Stomach (tissue), 9 donors: ENCODE results near the gene IGSF3. TPM values are rescaled to one million over a fixed set of nuclear protein-coding genes. Genes with fewer than 3 reads are reported as not detected.
A peak's percentile ranks its signal among the peaks of the same experiment; 100 is the strongest.
"Not testable (repeated sequence)": the region's sequence is repeated elsewhere in the genome, so short reads cannot be mapped to it uniquely, and the experiment has no call there.

Experiments used
- DNase-seq, 2 donors: peaks; one replicate each; pipeline versions ENCODE4 v3.0.0 to v3.0.0-alpha.2; 2013 to 2019
- H3K27ac ChIP-seq, 5 donors: fragments of 200-600 bp in 4 of 5; sonication (generic) in 4 of 5; one replicate each; pipeline ENCODE4 v1.5.1; 2013 to 2019; ENCODE audit warnings: mild to moderate bottlenecking in 1 of 5, moderate library complexity in 1 of 5
- H3K27me3 ChIP-seq, 3 donors: fragments of 200-600 bp; sonication (generic); one replicate each; pipeline ENCODE4 v1.5.1; 2017 to 2019; ENCODE audit warnings: mixed run types in 1 of 3
- H3K36me3 ChIP-seq, 4 donors: fragments of 200-600 bp; sonication (generic); 1 replicate in 3 of 4; 2 replicates in 1 of 4; pipeline ENCODE4 v1.5.1; 2016 to 2019
- H3K4me1 ChIP-seq, 4 donors: fragments of 200-600 bp; sonication (generic); one replicate each; pipeline ENCODE4 v1.5.1; 2016 to 2019
- H3K4me3 ChIP-seq, 4 donors: fragments of 200-600 bp; sonication (generic) in 3 of 4; one replicate each; pipeline ENCODE4 v1.5.1; 2016 to 2019; ENCODE audit warnings: mild to moderate bottlenecking in 1 of 4
- H3K9me3 ChIP-seq, 4 donors: fragments of 200-600 bp; sonication (generic); one replicate each; pipeline ENCODE4 v1.5.1; 2016 to 2019
- EP300 ChIP-seq: sonication (generic); formaldehyde crosslinking; IDR thresholded peaks from one replicate; pipeline ENCODE4 v1.6.1; 2017; ENCODE audit warnings: antibody characterized with exemption
- POLR2A ChIP-seq, 4 donors: fragments of 450-650 bp; IDR thresholded peaks; one replicate each; pipeline ENCODE4 v1.6.1; 2016; ENCODE audit warnings: antibody characterized with exemption in 4 of 4, control low read depth in 2 of 4, mild to moderate bottlenecking in 1 of 4, moderate library complexity in 1 of 4
- POLR2AphosphoS5 ChIP-seq, 3 donors: sonication (generic); formaldehyde crosslinking; IDR thresholded peaks; one replicate each; pipeline ENCODE4 v1.6.1; 2016; ENCODE audit warnings: antibody characterized with exemption in 3 of 3
- WGBS, 5 donors: extraction: QIAGEN DNeasy Blood & Tissue Kit in 3 of 5; methylation state at CpG; one replicate each; pipeline versions ENCODE4 v1.1.5 to v1.1.7; 2013 to 2018; 5-methylcytosine and 5-hydroxymethylcytosine counted together
- intact Hi-C: fragments of 100-400 bp; cut with DNase I; formaldehyde crosslinking; loops from one replicate; pipeline ENCODE4 v1.15.1; 2023; ENCODE audit warnings: low total_unique reads
- polyA plus RNA-seq, 3 donors: library from polyadenylated mRNA; stranded (reverse); fragments of 200-250 nt; gene quantifications; one replicate each; pipeline ENCODE4 v1.2.3, GENCODE V29; 2013
- total RNA-seq, 5 donors: library from RNA; depleted of rRNA; stranded (reverse); fragments of >200 nt; gene quantifications; one replicate each; pipeline versions ENCODE4 v1.1.0 to v1.2.3, GENCODE V29; 2014 to 2016
- TF ChIP-seq, protein P1 (sequence below), 7 experiments: fragments of 450-650 bp in 4 of 7; fragments of 200-600 bp in 3 of 7; sonication (generic) in 3 of 7; IDR thresholded peaks; one replicate each; pipeline ENCODE4 v1.5.1; 2016 to 2019; ENCODE audit warnings: antibody characterized with exemption in 7 of 7, control low read depth in 2 of 7, mild to moderate bottlenecking in 1 of 7
- donor health status: healthy with polysubstance abuse.
- donor health status: Bipolar disorder and iron deficiency.
- donor health status: healthy.

The IGSF3 gene
- total and polyA plus RNA-seq, 8 donors, result 1.7 to 31.6 (median 20.9) TPM

DNA sequence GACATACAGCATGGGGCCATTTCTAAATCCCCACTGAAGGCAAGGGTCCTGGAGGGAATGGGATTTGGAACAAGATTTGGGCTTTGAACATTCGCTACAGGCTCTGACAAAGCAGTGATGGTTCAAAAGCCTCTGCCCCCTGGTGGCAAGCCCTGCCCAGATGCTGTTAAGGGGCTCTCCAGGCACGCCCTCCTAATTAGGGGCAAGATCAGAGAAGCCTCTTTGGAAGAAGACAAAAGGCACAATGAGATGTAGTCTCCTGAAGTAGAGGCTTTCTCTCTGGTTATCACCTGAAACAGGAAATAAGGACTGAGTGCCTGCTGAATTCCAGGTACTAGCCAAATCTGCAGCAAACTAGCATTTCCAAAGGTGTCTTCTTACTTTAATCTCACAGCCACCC, 37.5 kb downstream of the IGSF3 start:
- peaks cover 7 to 38% (median 22%) of the 10 kb centered on the region in 4 donors for H3K4me1 ChIP-seq
- DNase-seq, H3K4me3 ChIP-seq, H3K36me3 ChIP-seq, H3K27me3 ChIP-seq, H3K9me3 ChIP-seq, intact Hi-C loops: not testable (repeated sequence)
- whole genome bisulfite sequencing, 5 donors, result 67 to 100% (median 74%) methylated on average over 2 of the region's 2 CpGs
- H3K27ac ChIP-seq, result peak overlapping the region in 2 of 5 donors; percentile 24 to 38

DNA sequence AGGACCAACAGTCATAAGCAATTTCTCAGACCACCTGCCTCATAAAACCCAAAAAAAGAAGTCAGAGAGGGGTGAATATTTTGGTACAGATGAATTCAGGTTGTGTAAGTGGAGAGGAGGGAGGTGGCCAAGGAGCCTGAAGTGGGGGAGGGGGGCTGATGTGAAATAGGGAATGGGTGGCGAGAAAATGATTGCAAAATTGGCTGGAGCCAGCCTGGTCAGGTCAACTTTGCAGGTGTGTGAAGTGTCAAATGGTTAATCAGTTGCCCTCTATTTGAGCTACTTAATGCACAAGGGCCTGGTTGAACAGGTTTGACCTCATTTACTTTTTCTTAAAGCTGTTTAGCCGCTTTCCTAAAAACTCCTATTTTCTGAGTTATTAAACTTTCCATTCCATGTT, 38.1 kb downstream of the IGSF3 start:
- H3K36me3 ChIP-seq, intact Hi-C loops, H3K4me3 ChIP-seq, H3K9me3 ChIP-seq, H3K27me3 ChIP-seq: not testable (repeated sequence)
- peak in 1 of 2 donors; percentile 38 for DNase-seq
- peaks cover 7 to 43% (median 23%) of the 10 kb centered on the region in 4 donors for H3K4me1 ChIP-seq
- peak overlapping the region in 1 of 5 donors; percentile 38 for H3K27ac ChIP-seq
- WGBS, 5 donors, result 39 to 63% (median 52%) methylated on average over 2 of the region's 2 CpGs

DNA sequence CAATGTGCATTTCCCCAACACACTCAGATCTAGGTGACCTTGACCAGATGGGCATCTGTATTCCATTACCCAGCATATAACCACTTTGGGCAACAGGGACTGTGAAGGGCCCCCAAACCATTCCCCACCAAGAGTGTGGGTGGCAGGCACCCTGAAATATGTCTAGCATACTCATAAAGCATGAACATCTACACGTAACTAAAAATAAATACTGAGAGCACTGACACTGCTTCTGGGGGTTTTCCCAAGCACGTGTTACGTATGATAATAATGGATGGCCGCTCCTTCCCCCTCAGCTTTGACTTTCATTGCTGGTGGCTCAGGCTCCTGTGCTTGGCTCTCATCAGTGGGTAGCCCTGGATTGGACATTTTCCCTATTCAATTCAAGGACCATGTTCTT, 39.1 kb downstream of the IGSF3 start:
- Histone ChIP-seq H3K36me3 (no peaks in the 10 kb centered on the region), H3K9me3 (no peaks in the 10 kb centered on the region), H3K27me3 (no peaks in the 10 kb centered on the region), H3K4me1 (peaks cover 7 to 43% (median 26%) of the 10 kb centered on the region in 4 donors), H3K4me3 (no peak overlapping the region), H3K27ac (no peak overlapping the region)
- WGBS, 5 donors, result 65 to 73% (median 69%) methylated on average over 4 of the region's 4 CpGs
- DNase-seq, result no peak
- intact Hi-C loops, result no loop called here
- TF ChIP-seq POLR2AphosphoS5 (IDR thresholded peaks at IDR 0.05), result no peak
- TF ChIP-seq EP300, result no peak
- TF ChIP-seq, protein P1, sequence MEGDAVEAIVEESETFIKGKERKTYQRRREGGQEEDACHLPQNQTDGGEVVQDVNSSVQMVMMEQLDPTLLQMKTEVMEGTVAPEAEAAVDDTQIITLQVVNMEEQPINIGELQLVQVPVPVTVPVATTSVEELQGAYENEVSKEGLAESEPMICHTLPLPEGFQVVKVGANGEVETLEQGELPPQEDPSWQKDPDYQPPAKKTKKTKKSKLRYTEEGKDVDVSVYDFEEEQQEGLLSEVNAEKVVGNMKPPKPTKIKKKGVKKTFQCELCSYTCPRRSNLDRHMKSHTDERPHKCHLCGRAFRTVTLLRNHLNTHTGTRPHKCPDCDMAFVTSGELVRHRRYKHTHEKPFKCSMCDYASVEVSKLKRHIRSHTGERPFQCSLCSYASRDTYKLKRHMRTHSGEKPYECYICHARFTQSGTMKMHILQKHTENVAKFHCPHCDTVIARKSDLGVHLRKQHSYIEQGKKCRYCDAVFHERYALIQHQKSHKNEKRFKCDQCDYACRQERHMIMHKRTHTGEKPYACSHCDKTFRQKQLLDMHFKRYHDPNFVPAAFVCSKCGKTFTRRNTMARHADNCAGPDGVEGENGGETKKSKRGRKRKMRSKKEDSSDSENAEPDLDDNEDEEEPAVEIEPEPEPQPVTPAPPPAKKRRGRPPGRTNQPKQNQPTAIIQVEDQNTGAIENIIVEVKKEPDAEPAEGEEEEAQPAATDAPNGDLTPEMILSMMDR (IDR thresholded peaks at IDR 0.05), result no peak
- no peak for TF ChIP-seq POLR2A (IDR thresholded peaks at IDR 0.05)

DNA sequence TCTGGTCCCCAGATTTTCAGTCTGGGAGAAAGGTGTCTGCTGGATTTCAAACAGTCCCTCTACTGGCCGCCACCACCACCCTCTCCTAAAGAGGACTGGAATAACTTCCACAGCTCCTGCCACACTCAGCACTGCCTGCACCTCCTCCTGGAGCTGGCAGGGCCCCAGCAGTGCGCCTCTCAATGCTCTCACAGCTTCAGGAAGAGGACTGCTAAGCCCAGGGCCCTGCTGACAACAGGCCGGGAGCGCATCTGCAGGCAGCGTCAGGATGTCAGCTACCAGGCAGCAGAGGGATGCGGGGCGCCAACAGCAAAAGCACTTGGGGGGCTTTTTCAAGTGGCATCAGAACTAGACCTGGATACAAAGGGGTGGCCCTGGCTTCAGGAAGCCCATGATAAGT, 40.2 kb downstream of the IGSF3 start:
- peak; percentile 68 to 70 for DNase-seq
- H3K36me3 ChIP-seq, H3K9me3 ChIP-seq, intact Hi-C loops, H3K4me3 ChIP-seq, H3K27me3 ChIP-seq: not testable (repeated sequence)
- Histone ChIP-seq H3K4me1 (peaks cover 0 to 39% (median 22%) of the 10 kb centered on the region in 4 donors), H3K27ac (peak overlapping the region; percentile 3 to 50 (median 29))
- WGBS, 5 donors, result 38 to 71% (median 51%) methylated on average over 7 of the region's 7 CpGs

DNA sequence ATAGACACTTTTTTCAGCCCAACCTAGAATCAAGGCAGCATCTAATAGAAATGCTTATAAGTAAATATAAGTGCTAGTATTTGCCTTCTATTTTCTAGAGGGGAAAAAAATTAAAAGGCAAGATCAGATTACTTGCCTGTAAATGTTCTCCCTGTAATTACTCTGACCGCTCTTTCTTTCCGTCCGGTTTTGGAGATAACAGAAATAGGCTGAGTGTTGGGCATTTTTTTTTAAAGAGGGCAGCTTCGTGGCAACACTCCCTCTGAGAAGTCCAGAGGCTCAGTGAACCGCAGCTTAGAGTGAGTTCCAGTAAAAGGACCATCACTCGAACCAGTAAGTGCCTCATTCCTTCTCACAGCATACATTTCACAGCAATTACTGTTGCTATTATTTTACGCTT, 40.6 kb downstream of the IGSF3 start:
- intact Hi-C loops, H3K4me3 ChIP-seq, H3K27me3 ChIP-seq, H3K9me3 ChIP-seq, DNase-seq, H3K36me3 ChIP-seq: not testable (repeated sequence)
- WGBS, 5 donors, result 25 to 65% (median 43%) methylated on average over 7 of the region's 7 CpGs
- Histone ChIP-seq H3K27ac (peak overlapping the region; percentile 3 to 50 (median 20)), H3K4me1 (peaks cover 0 to 35% (median 19%) of the 10 kb centered on the region in 4 donors)

DNA sequence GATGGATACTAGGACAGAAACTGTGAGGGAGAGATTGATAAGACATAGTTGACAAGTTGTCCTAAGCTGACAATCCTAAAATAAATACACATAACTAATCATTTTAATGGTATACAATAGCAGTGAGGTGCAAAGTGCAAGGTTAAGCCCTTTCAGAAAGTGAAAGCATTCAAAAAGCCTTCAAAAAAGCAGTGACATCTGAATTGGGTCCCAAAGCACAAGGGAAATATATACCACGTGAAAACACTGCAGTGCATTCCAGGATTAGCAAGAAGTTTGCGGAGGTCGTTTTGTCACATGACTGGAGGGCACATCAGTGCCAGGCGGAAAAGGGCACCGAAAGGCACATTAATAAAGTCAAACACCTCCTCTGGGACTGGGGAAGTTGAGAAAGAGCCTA, 42.4 kb downstream of the IGSF3 start:
- Histone ChIP-seq H3K27ac (peak overlapping the region; percentile 1 to 69 (median 32)), H3K4me1 (peaks cover 0 to 27% (median 19%) of the 10 kb centered on the region in 4 donors)
- intact Hi-C loops, H3K9me3 ChIP-seq, DNase-seq, H3K27me3 ChIP-seq, H3K36me3 ChIP-seq, H3K4me3 ChIP-seq: not testable (repeated sequence)
- 40 to 60% (median 48%) methylated on average over 5 of the region's 5 CpGs for WGBS, 5 donors

DNA sequence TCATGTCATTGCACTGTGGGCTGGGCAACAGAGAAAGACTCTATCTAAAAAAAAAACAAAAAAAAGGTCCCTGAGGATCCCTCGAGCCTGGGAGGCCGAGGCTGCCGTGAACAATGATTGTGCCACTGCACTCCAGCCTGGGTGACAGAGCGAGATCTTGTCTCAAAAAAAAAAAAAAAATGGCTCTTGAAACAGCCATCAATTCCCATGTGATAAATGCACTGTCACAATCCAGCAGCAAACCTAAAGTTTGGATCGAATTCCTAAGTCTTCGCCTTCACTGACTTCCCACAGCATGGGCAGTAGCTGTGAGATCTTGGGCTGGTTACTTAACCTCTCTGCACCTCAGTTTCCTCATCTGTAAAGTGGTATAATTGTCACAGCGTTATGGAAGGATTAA, 43.5 kb downstream of the IGSF3 start:
- 83 to 94% (median 90%) methylated on average over 7 of the region's 7 CpGs for WGBS, 5 donors
- DNase-seq, result no peak

DNA sequence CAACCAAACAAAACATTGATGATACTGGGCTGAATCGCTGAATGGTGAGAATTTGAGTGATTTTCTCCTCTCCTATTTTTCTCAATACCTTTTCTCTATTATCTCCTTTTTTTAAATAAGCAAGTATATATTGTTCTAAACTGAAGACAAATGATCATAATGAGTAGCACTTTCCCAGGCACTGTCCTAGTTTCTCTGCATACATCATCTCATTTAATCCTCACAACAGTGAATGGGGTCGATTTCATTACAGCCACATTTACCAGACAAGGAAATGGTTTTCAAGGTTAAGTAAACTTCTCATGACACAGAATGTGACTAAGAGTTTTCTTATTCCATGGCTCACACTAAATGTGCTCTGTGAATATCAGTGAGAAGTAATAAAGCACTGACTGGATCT, 45.0 kb downstream of the IGSF3 start:
- peaks cover 0 to 30% (median 15%) of the 10 kb centered on the region in 4 donors for H3K4me1 ChIP-seq
- H3K36me3 ChIP-seq, intact Hi-C loops, H3K4me3 ChIP-seq, H3K27me3 ChIP-seq, DNase-seq, H3K9me3 ChIP-seq: not testable (repeated sequence)
- 50 to 61% (median 56%) methylated on average over 2 of the region's 2 CpGs for WGBS, 5 donors
- H3K27ac ChIP-seq, result peak overlapping the region; percentile 35 to 89 (median 61)

More for the DNA sequence above, 43.5 kb downstream of the IGSF3 start:
- peaks cover 0 to 31% (median 12%) of the 10 kb centered on the region in 4 donors for H3K4me1 ChIP-seq
- no peak for TF ChIP-seq POLR2AphosphoS5 (IDR thresholded peaks at IDR 0.05)
- TF ChIP-seq, protein P1 (IDR thresholded peaks at IDR 0.05), result no peak
- TF ChIP-seq EP300, result no peak
- no peak for TF ChIP-seq POLR2A (IDR thresholded peaks at IDR 0.05)
- intact Hi-C loops, result no loop called here
- peak overlapping the region in 1 of 5 donors; percentile 32 for H3K27ac ChIP-seq
- no peaks in the 10 kb centered on the region for H3K27me3 ChIP-seq
- no peak overlapping the region for H3K4me3 ChIP-seq
- no peaks in the 10 kb centered on the region for H3K36me3 ChIP-seq
- no peaks in the 10 kb centered on the region for H3K9me3 ChIP-seq

DNA sequence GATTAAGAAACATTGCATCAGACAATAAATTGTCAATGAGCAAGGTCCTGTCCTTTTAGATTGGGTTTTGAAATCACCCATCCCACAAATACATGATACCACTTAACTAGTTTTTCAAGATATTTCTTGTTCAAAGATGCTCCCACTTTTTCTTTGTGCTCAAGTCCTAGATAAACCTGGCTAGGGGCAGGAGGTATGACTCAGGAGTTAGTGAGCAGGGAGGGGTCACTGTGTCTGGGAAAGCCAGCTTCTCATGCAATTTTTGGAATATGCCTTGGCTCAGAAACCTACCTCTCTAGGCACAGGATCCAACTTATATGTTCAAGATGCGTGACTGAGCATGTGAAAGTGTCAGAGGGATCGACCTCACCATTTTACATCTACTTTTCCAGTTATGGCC, 45.8 kb downstream of the IGSF3 start:
- H3K36me3 ChIP-seq, H3K4me3 ChIP-seq, intact Hi-C loops, DNase-seq, H3K27me3 ChIP-seq, H3K9me3 ChIP-seq: not testable (repeated sequence)
- Histone ChIP-seq H3K4me1 (peaks cover 0 to 28% (median 14%) of the 10 kb centered on the region in 4 donors), H3K27ac (peak overlapping the region in 1 of 5 donors; percentile 26)
- WGBS, 5 donors, result 86 to 100% (median 99%) methylated on average over 2 of the region's 2 CpGs

DNA sequence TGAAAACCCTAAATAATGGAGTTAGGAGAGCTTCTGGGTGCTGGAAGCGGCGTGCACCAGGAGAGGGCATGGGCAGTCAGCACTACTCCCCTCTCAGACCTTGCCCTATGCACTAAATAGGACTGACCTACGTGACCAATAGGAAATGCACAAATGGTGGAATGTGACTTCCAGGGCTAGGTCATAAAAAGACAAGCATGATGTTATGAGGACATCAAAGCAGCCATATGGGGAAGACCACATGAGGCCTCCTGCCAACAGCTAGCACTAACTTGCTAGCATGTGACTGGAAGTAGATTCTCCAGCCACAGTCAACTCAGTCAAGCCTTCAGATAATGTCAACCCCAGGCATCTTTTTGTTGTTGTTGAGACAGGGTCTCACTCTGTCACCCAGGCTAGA, 47.1 kb downstream of the IGSF3 start:
- not testable (repeated sequence) for DNase-seq, H3K27ac ChIP-seq

More for the DNA sequence above, 47.1 kb downstream of the IGSF3 start:
- peaks cover 0 to 24% (median 9%) of the 10 kb centered on the region in 4 donors for H3K4me1 ChIP-seq
- H3K36me3 ChIP-seq, H3K4me3 ChIP-seq, intact Hi-C loops, H3K27me3 ChIP-seq, H3K9me3 ChIP-seq: not testable (repeated sequence)
- 94 to 96% (median 96%) methylated on average over 3 of the region's 3 CpGs; no CpG with 5 or more reads in 1 of the 5 donors for WGBS, 5 donors
